Hindlimb muscle (tissue), 1 donor: ENCODE results near the gene BCL2L2. TPM values are rescaled to one million over a fixed set of nuclear protein-coding genes. Genes with fewer than 3 reads are reported as not detected.

ENCODE experiments used
- DNase-seq: peaks from one replicate; pipeline ENCODE4 v3.0.0-alpha.2; 2013
- polyA plus RNA-seq: library from polyadenylated mRNA; unstranded; fragments of 120-200 nt; gene quantifications from one replicate; pipeline ENCODE4 v1.2.1, GENCODE V29; 2013; ENCODE audit not compliant: insufficient read length

Gene BCL2L2
- polyA plus RNA-seq, 1 donor: 35.6 TPM

- DNase-seq: no peak
These were observed 6.5 kb upstream of the BCL2L2 start for GRCh38 chr14:23299986-23300686.

- DNase-seq: no peak
These were observed 5.9 kb upstream of the BCL2L2 start for GRCh38 chr14:23300687-23301223.

GRCh38 chr14:23301288-23301968 is 5.2 kb upstream of the BCL2L2 start:
- peak; percentile 100 for DNase-seq

GRCh38 chr14:23301969-23302289 is 4.7 kb upstream of the BCL2L2 start:
- no peak for DNase-seq

GRCh38 chr14:23302290-23303225 is 4.1 kb upstream of the BCL2L2 start, which contains the start of gene PPP1R3E:
Gene PPP1R3E (minus strand): TSS chr14:23302859. CDS start chr14:23302576, 283 bp downstream.
- DNase-seq: peak; percentile 70

- no peak for DNase-seq
These were observed 505 bp downstream of the BCL2L2 start for GRCh38 chr14:23307146-23307530.

GRCh38 chr14:23307687-23308644 is 1.3 kb downstream of the BCL2L2 start:
- DNase-seq: no peak

GRCh38 chr14:23308721-23309445 is 2.2 kb downstream of the BCL2L2 start:
- no peak for DNase-seq

- DNase-seq: no peak
These were observed 3.9 kb downstream of the BCL2L2 start for GRCh38 chr14:23310546-23310945.

GRCh38 chr14:23316300-23316699 is 9.7 kb downstream of the BCL2L2 start:
- no peak for DNase-seq

- DNase-seq: no peak
These were observed 13.3 kb downstream of the BCL2L2 start for GRCh38 chr14:23319746-23320583.

GRCh38 chr14:23320584-23321571 is 14.2 kb downstream of the BCL2L2 start, which contains the start of gene PABPN1:
Gene PABPN1 (plus strand): TSS chr14:23321457. CDS start chr14:23321470, 13 bp downstream.
- peak; percentile 99 for DNase-seq

- DNase-seq: peak; percentile 41
These were observed 15.2 kb downstream of the BCL2L2 start for GRCh38 chr14:23321572-23322547.

GRCh38 chr14:23322568-23323517 is 16.2 kb downstream of the BCL2L2 start:
- no peak for DNase-seq

- DNase-seq: no peak
These were observed 17.3 kb downstream of the BCL2L2 start for GRCh38 chr14:23323838-23324454.

- no peak for DNase-seq
These were observed 17.8 kb downstream of the BCL2L2 start for GRCh38 chr14:23324455-23324846.
